Kidney epithelial cell (primary cell): ENCODE results near the gene FCRLB. TPM values are rescaled to one million over a fixed set of nuclear protein-coding genes. Genes with fewer than 3 reads are reported as not detected.

ENCODE experiments used
- DNase-seq: peaks from one replicate; pipeline ENCODE4 v3.0.0-alpha.2; 2010; ENCODE audit warnings: low read depth
- H3K27me3 ChIP-seq: 2 replicates; pipeline ENCODE4 v1.6.0; 2011; ENCODE audit warnings: low read length; ENCODE audit not compliant: control insufficient read depth, insufficient read depth
- H3K36me3 ChIP-seq: 2 replicates; pipeline ENCODE4 v1.5.1; 2011; ENCODE audit warnings: low read length; ENCODE audit not compliant: control insufficient read depth, insufficient read depth
- H3K4me3 ChIP-seq: 2 replicates; pipeline ENCODE4 v1.5.1; 2011; ENCODE audit warnings: low read depth, mild to moderate bottlenecking, control low read depth, low read length
- CTCF ChIP-seq: IDR thresholded peaks from 2 replicates; pipeline ENCODE4 v1.5.1; 2011; ENCODE audit warnings: mild to moderate bottlenecking, moderate library complexity, low read length, control low read depth, inconsistent platforms; ENCODE audit not compliant: insufficient read depth, poor library complexity, severe bottlenecking
- total RNA-seq: library from RNA; depleted of rRNA; stranded (reverse); fragments of >200 nt; gene quantifications from 2 replicates; pipeline ENCODE4 v1.2.3, GENCODE V29; 2015

FCRLB gene
- total RNA-seq, 1 donor from 2014 or later: 1.1 TPM

GRCh38 chr1:161706113-161706481 lies 15.2 kb upstream of the FCRLB start:
- DNase-seq: no peak

GRCh38 chr1:161706482-161707347 lies 14.6 kb upstream of the FCRLB start, which contains the start of gene FCRLA:
Gene FCRLA (plus strand): TSS chr1:161707229. CDS start chr1:161707265, 36 bp downstream.
- no peak for TF ChIP-seq CTCF
- H3K36me3 ChIP-seq: no peaks in the 10 kb centered on the region
- no peak within 1 kb of the TSS for H3K4me3 ChIP-seq
- DNase-seq: peak; percentile 78
- H3K27me3 ChIP-seq: no peaks in the 10 kb centered on the region

More at GRCh38 chr1:161706113-161706481, 15.2 kb upstream of the FCRLB start:
- TF ChIP-seq CTCF: no peak
- Histone ChIP-seq H3K4me3 (no peak overlapping the region), H3K36me3 (no peaks in the 10 kb centered on the region), H3K27me3 (no peaks in the 10 kb centered on the region)

- no peaks in the 10 kb centered on the region for H3K36me3 ChIP-seq
- H3K27me3 ChIP-seq: no peaks in the 10 kb centered on the region
- no peak for TF ChIP-seq CTCF
- H3K4me3 ChIP-seq: no peak overlapping the region
- no peak for DNase-seq
These were observed 13.8 kb upstream of the FCRLB start for GRCh38 chr1:161707503-161707902.

- Histone ChIP-seq H3K27me3 (no peaks in the 10 kb centered on the region), H3K4me3 (no peak overlapping the region), H3K36me3 (no peaks in the 10 kb centered on the region)
- DNase-seq: no peak
- TF ChIP-seq CTCF: no peak
These were observed 12.0 kb upstream of the FCRLB start for GRCh38 chr1:161709373-161709772.

- H3K36me3 ChIP-seq: no peaks in the 10 kb centered on the region
- TF ChIP-seq CTCF: no peak
- no peaks in the 10 kb centered on the region for H3K27me3 ChIP-seq
- H3K4me3 ChIP-seq: no peak overlapping the region
- no peak for DNase-seq
These were observed 10.8 kb upstream of the FCRLB start for GRCh38 chr1:161710560-161710959.
